HG03060 (cell line): Measurements from ENCODE around the gene EXOC8.
"Not testable (repeated sequence)": the region's sequence is repeated elsewhere in the genome, so short reads cannot be mapped to it uniquely, and the experiment has no call there.

Source experiments
- ATAC-seq: cut with Tn5 transposase; IDR thresholded peaks from one replicate; pipeline ENCODE4 v1.9.1; 2021; ENCODE audit warnings: low read depth, moderate number of reproducible peaks; ENCODE audit not compliant: unreplicated experiment

Gene EXOC8

DNA sequence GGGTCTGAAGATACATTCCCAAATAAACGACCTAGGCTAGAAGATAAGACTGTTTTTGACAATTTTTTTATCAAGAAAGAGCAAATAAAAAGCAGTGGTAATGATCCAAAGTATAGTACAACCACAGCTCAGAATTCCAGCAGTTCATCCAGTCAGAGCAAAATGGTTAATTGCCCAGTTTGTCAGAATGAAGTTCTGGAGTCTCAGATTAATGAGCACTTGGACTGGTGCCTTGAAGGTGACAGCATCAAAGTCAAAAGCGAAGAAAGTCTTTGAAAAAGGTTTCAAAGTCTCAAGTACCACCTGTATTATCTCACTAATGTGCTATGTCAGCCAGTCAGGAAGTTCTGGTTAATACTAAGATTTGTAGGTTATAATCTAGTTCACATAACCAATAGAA is 15.4 kb upstream of the EXOC8 start:
- no peak for ATAC-seq

DNA sequence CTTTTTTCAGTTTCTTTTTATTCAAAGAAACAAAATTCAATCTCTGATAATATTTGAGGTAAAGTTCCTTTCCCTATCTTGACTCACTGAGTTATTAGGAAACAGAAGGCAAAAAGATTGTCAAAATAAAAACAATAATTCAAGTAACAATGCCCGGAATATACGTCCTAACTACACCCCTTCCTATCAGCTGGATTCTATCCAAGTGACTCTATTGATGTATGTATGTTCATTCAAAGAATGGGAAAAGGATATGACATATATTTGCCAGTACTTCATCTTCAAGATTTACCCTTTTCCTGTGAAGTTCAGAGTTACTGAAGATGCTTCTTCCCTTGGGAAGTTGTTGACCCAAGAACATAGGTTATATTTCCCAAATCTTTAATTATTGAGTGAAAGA is 14.2 kb upstream of the EXOC8 start:
- ATAC-seq: no peak

DNA sequence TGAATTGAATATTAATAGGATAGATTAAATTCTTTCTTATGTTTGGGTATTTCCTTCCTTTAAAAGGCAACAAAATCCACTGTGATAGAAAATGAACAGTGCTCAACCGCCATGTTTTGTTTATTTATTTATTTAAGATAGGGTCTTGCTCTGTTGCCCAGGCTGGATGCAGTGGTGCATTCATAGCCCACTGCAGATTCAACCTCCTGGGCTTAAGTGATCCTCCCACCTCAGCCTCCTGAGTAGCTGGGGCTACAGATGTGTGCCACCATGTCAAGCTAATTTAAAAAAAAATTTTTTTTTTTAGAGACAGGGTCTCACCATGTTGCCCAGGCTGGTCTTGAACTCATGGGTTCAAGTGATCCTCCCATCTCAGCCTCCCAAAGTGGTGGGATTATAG is 11.2 kb upstream of the EXOC8 start:
- not testable (repeated sequence) for ATAC-seq

DNA sequence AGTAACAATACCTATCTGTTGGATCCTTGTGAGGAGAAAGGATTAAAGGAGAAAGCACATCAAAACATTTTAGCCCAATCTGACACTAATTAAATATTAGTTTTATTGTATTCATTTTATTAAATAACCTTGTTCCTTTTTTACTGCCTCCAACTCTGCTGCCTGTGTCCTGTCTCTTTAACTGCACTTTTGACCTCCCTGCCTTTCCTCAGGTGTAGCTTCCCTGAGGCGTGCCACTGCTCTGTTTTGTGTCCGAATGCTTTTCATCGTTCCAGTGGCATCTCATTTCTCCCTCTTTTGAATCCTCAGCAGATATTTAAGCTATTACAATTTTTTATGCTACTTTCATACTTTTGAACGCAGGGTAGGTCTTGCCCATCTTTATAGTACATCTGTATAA is 10.8 kb upstream of the EXOC8 start:
- ATAC-seq: no peak

DNA sequence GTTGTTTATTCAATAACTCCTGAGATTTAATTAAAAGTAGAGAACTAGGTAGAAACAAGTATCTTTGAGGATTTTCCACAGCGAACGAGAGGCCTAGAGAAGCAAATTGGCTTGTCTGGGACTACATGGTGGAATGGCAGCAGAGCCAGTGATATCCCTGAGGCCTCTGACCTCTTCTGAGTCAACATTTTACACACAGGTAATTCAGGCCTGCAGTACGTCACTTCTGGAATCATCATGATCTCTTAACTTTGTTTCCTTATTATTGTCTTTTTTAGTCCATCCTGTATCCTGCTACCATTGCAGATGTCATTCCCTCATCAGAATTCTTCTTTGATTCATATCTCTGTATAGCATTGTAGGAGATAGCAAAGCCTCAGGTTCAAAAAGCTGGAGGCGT is 10.3 kb upstream of the EXOC8 start:
- no peak for ATAC-seq

DNA sequence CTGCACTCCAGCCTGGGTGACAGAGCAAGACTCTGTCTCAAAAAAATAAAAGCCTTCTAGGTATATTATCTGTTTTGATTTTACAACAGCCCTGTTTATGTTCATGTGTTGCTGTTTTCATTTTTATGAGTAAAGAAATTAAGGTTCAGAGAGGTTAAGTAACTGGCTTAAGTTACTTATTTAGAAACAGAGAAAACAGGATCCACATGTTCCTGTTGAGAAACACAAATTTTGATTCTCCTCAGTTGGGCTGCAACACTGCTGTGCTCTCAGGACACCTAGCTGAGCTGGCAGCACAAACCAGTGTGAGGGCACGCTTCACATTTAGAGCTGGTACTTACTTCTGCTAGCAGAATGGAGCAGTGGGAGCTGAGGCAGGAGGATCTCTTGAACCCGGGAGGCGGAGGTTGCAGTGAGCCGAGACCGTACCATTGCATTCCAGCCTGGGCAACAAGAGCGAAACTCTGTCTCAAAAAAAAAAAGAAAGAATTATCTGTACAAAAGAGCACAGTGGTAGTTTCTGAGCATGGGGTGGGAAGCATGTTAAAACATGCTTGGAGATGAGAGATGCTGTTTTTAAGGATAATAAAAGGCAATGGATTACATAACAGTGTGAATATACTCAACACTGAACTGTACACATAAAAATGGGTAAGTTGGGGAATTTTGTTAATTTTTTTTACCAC is 2.8 kb upstream of the EXOC8 start:
- no peak for ATAC-seq

DNA sequence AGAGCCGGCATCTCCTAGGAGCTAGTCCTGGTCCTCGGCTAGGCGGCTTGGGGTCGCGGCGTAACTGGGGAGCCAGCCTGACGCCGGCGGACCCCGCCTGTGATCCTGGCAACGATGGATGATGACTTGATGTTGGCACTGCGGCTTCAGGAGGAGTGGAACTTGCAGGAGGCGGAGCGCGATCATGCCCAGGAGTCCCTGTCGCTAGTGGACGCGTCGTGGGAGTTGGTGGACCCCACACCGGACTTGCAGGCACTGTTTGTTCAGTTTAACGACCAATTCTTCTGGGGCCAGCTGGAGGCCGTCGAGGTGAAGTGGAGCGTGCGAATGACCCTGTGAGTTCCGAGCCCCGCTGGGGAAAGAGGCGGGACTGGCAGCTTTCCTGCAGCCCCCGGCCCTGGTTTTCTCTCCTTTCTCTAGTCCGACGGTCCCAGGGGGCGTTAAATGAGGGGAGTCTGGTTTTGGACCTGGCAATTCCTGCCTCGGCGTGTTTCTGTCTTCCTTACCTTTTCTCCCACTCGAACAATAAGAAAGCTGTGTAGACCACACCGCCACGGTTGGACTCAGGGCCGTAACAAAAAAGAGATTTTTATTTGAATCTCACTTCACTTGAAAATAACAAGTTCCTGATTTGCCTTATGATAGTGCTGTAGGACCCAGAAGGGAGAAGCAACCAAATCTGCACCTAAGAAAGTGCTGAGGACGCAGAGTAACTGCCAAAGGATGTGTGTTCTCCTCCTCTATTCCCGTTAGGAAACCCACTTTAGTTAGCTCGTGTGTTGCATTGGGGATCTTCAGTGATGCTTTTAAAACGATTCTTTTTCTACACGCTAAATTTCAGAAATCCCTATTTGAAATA is 847 bp upstream of the EXOC8 start, which contains the start of gene SPRTN:
TSS of gene SPRTN (plus strand) at position 24 of the 859 bp plus-strand sequence. CDS start at position 115, 91 bp downstream.
- no peak for ATAC-seq

DNA sequence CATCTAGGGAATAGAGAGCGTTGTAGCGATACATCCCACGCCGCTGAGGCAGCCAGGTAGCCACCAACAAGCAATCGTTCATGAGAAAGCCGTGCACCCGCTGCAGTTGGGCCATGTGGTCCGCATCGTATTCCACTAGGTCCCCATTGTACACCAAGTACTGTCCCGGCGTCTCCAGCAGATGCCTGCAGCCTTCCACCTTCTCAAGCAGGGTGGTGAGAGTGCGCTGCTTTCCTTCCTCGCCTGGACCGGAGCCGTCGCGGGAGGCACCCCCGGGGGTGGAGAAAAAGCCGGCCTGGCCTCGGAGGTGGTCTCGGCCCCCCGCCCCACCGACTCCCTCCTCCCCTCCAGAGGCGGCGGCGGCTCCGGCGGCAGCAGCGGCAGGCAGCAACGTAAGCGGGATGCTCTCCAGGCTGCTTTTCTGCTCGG is 595 bp downstream of the EXOC8 start:
- ATAC-seq: no peak

DNA sequence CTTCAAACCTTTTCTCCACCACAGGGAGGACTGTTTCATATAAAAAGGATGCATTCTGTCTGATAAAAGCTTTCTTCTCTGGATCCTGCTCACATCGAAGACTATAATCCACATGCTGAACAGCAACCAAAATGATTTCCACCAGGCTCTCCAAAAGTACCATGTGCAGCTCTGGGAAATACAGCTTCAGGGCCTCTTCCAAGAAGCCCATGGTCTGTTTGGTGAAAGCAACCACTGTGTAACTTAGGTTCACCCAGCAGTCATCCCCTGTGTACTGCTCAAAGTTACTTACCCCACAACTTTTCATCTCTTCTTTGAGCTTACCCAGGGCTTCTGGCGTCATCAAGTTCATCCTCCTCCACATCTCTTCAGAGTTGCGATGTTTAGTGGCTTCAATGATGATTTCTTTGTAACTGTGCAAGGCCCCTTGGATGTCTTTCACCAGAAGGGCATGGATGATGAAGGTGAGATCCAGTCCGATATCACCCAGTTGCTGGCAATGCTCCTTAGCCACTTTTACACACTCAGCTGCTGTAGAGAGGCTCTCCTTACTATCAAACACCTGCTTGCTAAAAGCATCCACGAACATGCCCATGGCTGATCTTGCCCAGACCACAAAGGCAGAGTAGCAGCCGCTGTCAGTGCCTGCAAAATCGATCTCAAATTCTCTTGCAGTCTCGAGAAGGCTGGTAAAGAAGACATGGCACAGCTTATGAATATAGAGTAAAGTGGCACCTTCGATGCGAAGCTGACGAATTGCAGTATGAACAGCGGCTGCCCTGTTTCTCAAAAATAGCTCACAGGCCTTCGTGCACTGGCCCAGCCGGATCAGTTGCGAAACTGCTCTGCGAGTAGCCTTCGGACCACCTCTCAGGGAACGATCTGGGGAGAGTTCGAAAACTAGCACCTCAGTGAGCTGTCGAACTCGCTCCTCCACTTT is 1.7 kb downstream of the EXOC8 start:
- ATAC-seq: no peak

DNA sequence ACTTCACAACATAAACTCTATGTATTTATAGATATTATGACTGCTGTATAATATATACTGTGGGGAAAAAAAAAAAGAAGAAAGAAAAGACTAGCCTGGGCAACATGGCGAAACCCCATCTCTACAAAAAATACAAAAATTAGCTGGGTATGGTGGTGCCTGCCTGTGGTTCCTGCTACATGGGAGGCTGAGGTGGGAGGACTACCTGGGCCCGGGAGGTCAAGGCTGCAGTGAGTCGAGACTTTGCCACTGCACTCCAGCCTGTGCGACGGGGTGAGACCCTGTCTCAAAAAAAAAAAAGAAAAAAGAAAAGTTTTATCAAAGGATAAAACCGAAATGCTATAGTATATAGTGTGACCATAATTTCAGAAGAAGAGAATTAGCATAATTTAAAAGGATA is 2.7 kb downstream of the EXOC8 start:
- ATAC-seq: no peak

DNA sequence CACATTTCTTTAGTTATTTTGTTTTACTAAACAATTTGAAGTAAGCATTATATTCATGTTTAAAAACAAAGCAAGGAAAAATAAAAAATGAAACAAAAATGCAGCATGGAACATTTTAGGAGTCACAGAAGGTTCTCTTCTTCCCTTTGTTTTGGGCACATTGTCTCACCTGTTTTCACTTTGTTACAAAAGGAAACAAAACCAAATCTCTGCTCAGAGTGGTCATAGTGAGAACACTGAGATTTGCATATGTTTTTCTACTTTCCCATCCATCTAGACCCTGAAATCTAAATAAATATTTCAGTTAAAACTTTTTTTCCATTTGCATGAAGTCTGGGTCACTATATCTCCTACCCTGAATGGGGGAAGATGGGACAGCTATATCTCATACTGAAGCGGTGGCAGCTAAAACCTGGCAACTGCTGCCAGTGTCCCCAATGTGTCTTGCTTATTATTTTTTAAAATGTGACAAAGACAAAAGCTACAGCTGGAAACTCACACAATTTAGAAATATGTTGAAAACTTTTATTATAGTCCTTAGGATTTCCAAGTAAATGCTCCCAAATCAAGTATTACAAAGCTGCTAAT is 3.5 kb downstream of the EXOC8 start:
- no peak for ATAC-seq

DNA sequence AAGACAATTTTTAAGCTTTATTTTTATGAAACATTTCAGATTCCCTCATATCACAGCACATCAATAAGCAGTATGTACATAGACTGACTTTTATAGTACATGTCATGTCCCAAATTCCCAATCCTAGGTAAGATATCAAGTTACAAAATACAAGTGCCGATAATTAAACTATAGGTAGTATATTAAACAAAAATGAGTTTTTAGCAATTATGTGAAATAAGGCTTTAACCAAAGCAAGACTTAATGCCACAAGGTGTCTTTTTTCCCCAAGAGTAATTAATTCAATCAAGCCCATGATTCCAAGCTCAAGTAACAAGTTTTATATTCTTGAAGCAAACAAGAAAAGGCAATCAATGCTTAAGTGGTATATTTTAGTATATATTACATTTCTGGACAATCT is 4.9 kb downstream of the EXOC8 start:
- ATAC-seq: no peak

DNA sequence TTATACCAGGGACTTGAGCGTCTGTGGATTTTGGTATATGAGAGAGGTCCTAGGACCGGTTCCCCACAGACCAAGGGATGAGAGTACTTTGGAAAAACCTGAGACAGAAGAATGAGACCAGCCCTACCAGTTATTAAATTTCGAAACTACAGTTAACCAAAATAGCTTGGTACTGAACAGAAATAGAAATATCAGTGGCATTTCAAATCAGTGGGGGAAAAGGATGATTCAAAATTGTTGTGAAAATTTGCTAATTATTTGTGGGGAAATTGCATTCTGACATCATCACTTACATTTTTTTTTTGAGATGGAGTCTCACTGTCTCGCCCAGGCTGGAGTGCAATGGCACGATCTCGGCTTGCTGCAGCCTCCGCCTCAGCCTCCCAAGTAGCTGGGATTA is 8.2 kb downstream of the EXOC8 start:
- no peak for ATAC-seq

DNA sequence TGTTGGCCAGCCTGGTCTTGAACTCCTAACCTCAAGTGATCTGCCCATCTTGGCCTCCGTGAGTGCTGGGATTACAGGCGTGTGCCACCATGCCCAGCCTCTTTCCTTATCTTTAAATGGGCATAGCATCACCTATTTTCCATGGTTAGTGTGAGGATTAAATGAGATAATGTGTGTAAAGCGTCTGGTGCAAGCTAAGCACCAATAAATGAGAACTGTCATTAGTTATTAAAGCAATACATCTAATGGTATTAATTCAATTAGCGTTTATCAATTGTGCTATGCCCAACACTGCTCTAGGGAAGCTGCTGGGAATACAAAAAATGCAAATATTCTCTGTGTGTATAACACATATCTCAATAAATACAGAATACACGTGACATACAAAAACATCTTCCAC is 10.0 kb downstream of the EXOC8 start:
- ATAC-seq: no peak

DNA sequence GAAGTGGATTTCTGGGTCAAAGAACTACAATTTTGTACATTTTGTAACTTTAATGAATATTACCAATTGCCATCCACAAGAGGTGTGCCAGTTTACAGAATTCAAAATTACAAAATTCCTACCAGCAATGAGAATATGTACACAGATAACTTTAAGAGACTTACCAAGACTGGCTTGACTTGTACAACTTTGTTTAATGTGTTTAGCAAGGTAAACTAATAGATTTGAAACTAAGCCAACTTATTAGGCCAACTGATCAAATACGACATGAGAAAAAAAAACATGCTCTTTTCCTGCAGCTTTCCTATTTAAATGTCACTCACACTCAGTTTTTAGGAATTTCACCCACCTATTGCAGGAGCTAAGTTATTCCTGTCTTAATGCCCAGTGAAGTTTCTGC is 11.4 kb downstream of the EXOC8 start:
- ATAC-seq: no peak

DNA sequence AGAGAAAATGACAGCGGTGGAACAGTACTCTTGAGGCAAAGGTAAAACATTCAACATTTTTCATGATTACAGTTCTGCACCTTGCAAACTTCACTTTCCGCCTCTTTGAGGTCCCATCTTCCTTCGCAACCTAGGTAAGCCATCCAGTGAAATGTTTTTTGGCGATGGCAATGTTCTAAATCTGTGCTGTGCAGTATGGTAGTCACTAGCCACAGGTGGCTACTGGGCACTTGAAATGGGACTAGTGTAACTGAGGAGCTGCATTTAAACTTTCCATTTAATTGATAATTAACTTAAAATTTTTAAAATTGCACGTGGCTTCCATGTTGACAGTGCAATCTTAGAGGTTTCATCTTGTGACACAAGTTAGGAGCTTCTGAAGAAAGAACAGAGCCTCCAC is 13.0 kb downstream of the EXOC8 start:
- no peak for ATAC-seq

DNA sequence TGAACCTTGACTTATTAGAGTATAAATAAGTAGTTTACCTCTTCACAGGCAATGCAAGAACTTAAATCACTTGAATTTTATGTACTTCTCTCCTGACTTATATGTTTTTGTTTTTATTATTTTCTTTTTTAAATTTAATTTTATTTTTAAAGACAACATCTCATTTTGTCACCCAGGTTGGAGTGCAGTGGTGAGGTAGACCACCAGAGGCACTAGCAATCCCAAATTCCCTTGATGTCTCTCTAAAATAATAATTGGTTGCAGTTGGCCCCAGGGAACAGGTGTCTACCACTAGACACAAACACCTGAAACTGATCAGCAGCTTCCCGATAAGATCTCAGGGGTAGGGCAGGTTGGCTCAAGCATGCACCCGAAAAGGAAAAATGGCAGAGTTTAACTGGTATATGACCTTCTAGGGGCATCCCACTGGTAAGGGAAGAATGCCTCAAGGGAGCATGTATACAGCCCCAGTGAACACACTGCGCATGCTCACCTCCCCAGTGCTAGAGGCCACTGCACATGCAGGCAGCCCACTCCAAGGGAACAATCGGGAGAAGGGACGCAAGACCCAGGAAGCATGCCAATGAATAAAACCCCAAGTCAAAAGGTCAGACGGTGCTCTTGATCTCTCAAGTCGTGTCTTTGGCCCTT is 14.6 kb downstream of the EXOC8 start:
- no peak for ATAC-seq

DNA sequence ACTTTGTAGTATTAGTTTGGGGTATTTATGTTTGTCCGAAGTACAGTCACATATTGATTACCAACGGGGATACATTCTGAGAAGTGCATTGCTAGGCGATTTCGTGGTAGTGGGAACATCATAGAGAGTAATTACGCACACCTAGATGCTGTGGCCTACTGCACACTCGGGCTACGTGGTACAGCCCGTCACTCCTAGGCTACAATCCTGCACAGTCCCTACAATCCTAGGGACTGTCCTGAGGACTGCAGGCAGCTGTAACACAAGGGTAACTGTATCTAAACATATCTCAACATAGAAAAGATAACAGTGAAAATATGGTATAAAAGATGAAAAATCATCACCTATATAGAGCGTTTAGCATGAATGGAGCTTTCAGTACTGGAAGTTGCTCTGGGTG is 18.6 kb downstream of the EXOC8 start:
- ATAC-seq: no peak

DNA sequence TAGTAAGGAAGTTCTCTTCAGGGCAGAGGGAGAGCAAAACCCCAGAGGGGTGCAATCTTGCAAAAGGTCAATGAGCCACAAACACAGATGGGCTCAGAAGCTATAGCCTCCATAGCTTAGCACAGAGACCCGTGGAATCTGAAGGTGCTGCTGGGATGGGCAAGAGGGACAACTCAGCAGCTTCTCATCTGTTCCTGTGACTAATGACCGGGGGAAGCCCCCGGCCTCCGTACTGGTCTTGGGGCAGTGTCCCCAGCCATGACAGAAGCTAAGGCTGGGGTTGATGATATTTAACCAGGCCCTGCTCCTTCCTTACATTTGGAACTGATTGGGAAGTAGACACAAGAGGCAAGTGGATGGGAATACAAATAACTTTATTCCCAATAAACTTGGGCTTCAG is 19.1 kb downstream of the EXOC8 start:
- ATAC-seq: no peak

DNA sequence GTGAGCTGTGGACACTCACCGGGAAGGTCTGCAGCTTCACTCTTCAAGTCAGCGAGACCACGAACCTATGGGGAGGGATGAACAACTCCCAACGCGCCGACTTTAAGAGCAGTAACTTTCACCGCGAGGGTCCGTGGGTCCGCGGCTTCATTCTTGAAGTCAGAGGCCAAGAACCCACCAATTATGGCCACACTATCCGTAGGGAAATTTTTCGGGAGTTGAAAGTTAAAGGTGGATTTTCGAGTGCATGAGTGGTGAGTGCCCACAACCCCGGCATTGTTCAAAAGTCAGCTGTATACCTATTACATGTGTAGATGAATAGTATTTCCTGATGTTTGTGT is 19.7 kb downstream of the EXOC8 start:
- no peak for ATAC-seq
